Aorta (tissue), 5 donors: ENCODE measurements around the gene OBSCN. TPM values are rescaled to one million over a fixed set of nuclear protein-coding genes. Genes with fewer than 3 reads are reported as not detected.
"Not testable (repeated sequence)": the region's sequence is repeated elsewhere in the genome, so short reads cannot be mapped to it uniquely, and the experiment has no call there.

Source experiments
- ATAC-seq: fragments of 200-7000 bp; cut with Tn5 transposase; one replicate; pipeline ENCODE4 v1.9.1; 2022; ENCODE audit warnings: moderate library complexity; ENCODE audit not compliant: low FRiP score
- DNase-seq, 2 donors: peaks; one replicate each; pipeline ENCODE4 v3.0.0-alpha.2; 2020
- H3K27ac ChIP-seq, 2 donors: one replicate each; pipeline ENCODE4 v1.5.1; 2013; ENCODE audit warnings: low read length in 2 of 2, mild to moderate bottlenecking in 2 of 2, moderate library complexity in 2 of 2, control low read depth in 1 of 2, inconsistent platforms in 1 of 2, low read depth in 1 of 2
- H3K27me3 ChIP-seq, 2 donors: one replicate each; pipeline ENCODE4 v1.6.1; 2013; ENCODE audit warnings: control low read depth in 1 of 2, low read length in 1 of 2, mild to moderate bottlenecking in 1 of 2, moderate library complexity in 1 of 2; ENCODE audit not compliant: insufficient read depth in 2 of 2, control insufficient read depth in 1 of 2
- H3K36me3 ChIP-seq, 2 donors: one replicate each; pipeline ENCODE4 v1.6.1; 2013; ENCODE audit warnings: control low read depth in 1 of 2, low read length in 1 of 2, mild to moderate bottlenecking in 1 of 2; ENCODE audit not compliant: insufficient read depth in 2 of 2, control insufficient read depth in 1 of 2
- H3K4me1 ChIP-seq, 2 donors: one replicate each; pipeline ENCODE4 v1.6.1; 2013; ENCODE audit warnings: low read length in 2 of 2, control low read depth in 1 of 2, mild to moderate bottlenecking in 1 of 2, moderate library complexity in 1 of 2; ENCODE audit not compliant: insufficient read depth in 2 of 2, control insufficient read depth in 1 of 2
- H3K4me3 ChIP-seq, 2 donors: one replicate each; pipeline ENCODE4 v1.5.1; 2013; ENCODE audit warnings: low read length in 2 of 2, control low read depth in 1 of 2, mild to moderate bottlenecking in 1 of 2
- H3K9me3 ChIP-seq: one replicate; pipeline ENCODE4 v1.6.1; 2013; ENCODE audit warnings: mild to moderate bottlenecking, low read length; ENCODE audit not compliant: control insufficient read depth
- WGBS, 2 donors: extraction: QIAGEN DNeasy Blood & Tissue Kit; methylation state at CpG; one replicate each; pipeline ENCODE4 v1.1.7; 2013; 5-methylcytosine and 5-hydroxymethylcytosine counted together
- intact Hi-C, 2 donors: fragments of 100-400 bp; cut with DNase I; formaldehyde crosslinking; loops; one replicate each; pipeline versions ENCODE4 v1.14.2 to v1.15.0; 2022
- polyA plus RNA-seq, 2 donors: library from polyadenylated mRNA; stranded (reverse); fragments of 200-250 nt; gene quantifications; one replicate each; pipeline ENCODE4 v1.2.3, GENCODE V29; 2013
- total RNA-seq, 2 donors: library from RNA; stranded (reverse); fragmentation: NEBNext Ultra II Directional; extraction: Animal tissue kit (Norgen Biotek cat#: 25700); gene quantifications; one replicate each; pipeline ENCODE4 v1.2.1, GENCODE V29; 2021
- donor health status: healthy with polysubstance abuse.
- donor health status: Bipolar disorder and iron deficiency.
- donor health status: DM: no; HTN: no; CAD: no.
- donor health status: DM: no; HTN: no; CAD: no.
- donor health status: DM: yes; HTN: yes; CAD: no.

OBSCN gene
- total and polyA plus RNA-seq, 4 donors, result 2.0 to 19.3 (median 6.4) TPM

DNA sequence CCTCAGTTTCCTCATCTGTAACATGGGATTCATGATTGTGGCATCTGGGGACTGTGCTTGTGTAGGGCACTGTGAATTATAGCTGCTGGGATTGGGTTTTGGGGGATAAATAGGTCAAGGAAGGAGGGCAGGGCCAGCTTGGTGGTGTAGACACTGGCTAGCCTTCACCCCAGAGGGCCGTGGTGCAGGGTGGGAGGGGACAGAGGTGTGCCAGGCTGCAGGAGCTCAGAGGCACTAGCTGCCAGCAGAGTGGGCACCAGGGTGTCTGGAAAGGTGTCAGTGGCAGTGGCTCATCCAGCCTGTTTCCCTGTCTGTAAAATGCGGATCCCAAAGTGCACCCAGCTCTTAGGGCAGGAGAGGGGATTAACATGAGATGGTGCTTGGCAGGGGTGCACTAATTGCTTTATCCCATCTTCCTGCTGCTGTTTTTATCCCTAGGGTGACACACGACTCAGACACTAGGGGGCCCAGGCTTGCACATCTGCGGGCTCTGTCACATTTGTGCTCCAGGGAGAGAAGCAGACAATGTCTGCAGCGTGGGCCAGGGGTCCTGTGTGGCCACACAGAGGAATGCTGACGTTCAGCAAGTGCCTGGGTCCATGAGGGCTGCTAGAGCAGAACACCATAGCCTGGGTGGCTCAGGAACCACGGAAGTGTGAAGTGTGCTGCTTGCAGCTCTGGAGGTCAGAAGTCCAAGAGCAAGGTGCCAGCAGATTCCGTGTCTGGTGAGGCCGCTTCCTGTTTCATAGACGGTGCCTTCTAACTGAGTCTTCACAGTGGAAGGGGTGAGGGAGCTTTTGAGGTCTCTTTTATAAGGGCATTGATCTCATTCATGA, 19.3 kb downstream of the OBSCN start:
- H3K9me3 ChIP-seq, result peaks cover 9% of the 10 kb centered on the region
- ATAC-seq, result no peak
- intact Hi-C loops, result no loop called here
- no peaks in the 10 kb centered on the region for H3K27me3 ChIP-seq
- no peaks in the 10 kb centered on the region for H3K36me3 ChIP-seq
- DNase-seq, result no peak
- no peak overlapping the region for H3K27ac ChIP-seq
- H3K4me1 ChIP-seq, result no peaks in the 10 kb centered on the region
- no peak overlapping the region for H3K4me3 ChIP-seq
- 59 to 61% methylated on average over 10 of the region's 10 CpGs for WGBS, 2 donors

DNA sequence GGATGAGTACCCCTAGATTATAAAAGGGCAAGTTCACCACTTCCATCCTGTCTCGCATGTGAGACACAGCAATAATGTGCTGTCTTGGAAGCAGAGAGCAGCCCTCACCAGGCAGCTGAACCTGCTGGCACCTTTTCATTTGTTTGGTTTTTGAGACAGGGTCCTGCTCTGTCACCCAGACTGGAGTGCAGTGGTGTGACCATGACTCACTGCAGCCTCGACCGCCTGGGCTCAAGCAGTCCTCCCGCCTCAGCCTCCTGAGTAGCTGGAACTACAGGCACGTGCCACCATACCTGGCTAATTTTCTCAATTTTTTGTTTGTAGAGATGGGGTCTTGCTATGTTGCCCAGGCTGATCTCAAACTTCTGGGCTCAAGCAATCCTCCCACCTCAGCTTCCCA, 20.3 kb downstream of the OBSCN start:
- ATAC-seq, DNase-seq, H3K36me3 ChIP-seq, intact Hi-C loops, H3K27ac ChIP-seq, H3K4me1 ChIP-seq, H3K4me3 ChIP-seq, H3K27me3 ChIP-seq: not testable (repeated sequence)
- WGBS, 2 donors, result 96 to 98% methylated on average over 5 of the region's 5 CpGs
- peaks cover 12% of the 10 kb centered on the region for H3K9me3 ChIP-seq

DNA sequence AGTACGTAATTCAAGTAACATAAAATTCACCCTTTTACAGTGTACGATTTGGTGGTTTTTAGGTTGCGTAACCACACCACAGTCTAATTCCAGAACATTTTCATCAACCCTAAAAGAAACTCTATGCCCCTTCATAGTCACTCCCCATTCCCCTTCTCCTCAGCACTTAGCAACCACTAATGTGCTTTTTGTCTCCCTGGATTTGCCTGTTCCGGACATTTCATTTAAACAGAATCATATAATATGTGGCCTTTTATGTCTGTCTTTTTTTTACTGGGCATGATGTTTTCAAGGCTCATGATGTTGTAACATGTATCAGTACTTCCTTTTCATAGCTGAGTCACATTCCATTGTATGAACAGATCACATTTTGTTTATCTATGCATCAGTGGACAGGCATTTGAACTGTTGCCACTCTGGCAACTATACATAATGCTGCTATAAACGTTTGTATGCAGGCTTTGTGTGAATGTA, 20.8 kb downstream of the OBSCN start:
- H3K4me1 ChIP-seq, result no peaks in the 10 kb centered on the region
- peaks cover 12% of the 10 kb centered on the region for H3K9me3 ChIP-seq
- no peak overlapping the region for H3K4me3 ChIP-seq
- H3K27me3 ChIP-seq, result no peaks in the 10 kb centered on the region
- 78 to 89% methylated on average over 5 of the region's 5 CpGs for WGBS, 2 donors
- intact Hi-C loops, result no loop called here
- no peak for DNase-seq
- peaks cover 0 to 3% of the 10 kb centered on the region in 2 donors for H3K36me3 ChIP-seq
- no peak overlapping the region for H3K27ac ChIP-seq
- ATAC-seq, result no peak

DNA sequence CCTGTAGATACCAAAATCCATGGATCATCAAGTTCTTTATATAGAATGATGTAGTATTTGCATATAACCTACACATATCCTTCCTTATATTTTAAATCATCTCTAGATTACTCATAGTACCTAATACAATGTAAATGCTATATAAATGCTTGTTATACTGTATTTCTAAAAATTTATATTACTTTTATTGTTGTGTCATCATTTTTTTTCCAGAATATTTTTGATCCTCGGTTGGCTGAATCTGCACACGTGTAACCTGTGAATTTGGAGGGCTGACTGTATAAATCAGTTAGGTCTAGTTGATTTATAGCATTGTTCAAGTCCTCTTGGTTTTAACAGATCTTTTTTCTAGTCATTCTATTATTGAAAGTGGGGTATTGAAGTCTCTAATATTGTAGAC, 23.3 kb downstream of the OBSCN start:
- intact Hi-C loops, result no loop called here
- Histone ChIP-seq H3K36me3 (peaks cover 0 to 3% of the 10 kb centered on the region in 2 donors), H3K4me1 (no peaks in the 10 kb centered on the region), H3K27ac (no peak overlapping the region), H3K4me3 (no peak overlapping the region), H3K9me3 (peaks cover 3% of the 10 kb centered on the region), H3K27me3 (no peaks in the 10 kb centered on the region)
- 87 to 89% methylated on average over 2 of the region's 2 CpGs for WGBS, 2 donors
- DNase-seq (no peak), ATAC-seq (no peak)

DNA sequence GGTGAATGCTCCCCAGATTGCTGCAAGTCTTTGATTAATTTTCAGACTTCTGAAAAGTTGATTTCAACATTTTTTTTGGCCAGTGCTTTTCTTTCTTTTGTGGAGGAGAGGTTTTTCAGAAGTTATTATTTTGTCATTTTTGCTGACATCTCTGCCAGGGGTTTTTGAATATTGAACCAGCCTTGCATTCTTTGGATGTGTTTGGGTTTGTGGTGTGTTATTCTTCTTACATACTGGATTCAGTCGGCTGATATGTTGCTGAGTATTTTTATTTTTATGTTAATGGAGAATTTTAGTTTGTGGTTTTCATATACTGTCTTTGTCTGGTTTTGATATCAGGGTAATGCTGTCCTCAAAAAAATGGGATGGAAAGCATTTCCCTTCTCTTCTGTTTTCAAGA, 25.3 kb downstream of the OBSCN start:
- 90 to 97% methylated on average over 1 of the region's 1 CpG for WGBS, 2 donors
- peaks cover 0 to 3% of the 10 kb centered on the region in 2 donors for H3K36me3 ChIP-seq
- intact Hi-C loops, result no loop called here

DNA sequence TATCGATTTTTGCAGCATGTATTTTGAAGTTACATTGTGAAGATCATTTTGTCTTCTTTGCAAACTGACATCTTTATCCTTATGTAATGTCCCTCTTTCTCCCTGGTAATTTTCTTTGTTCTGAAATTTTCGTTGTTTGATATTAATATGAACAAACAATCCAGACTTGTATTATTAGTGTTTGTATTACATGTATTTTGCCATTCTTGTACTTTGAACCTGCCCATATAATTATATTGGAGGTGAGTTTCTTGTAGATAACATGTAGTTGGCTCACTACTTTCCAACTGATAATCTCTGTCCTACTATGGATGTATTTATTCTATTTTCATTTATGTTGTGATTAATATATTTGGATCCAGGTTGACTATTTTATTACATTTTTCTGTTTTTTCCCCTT, 27.1 kb downstream of the OBSCN start:
- no peak for ATAC-seq
- H3K4me1 ChIP-seq, result no peaks in the 10 kb centered on the region
- peaks cover 0 to 5% of the 10 kb centered on the region in 2 donors for H3K36me3 ChIP-seq
- peaks cover 3% of the 10 kb centered on the region for H3K9me3 ChIP-seq
- no peak overlapping the region for H3K27ac ChIP-seq
- intact Hi-C loops, result no loop called here
- H3K27me3 ChIP-seq, result no peaks in the 10 kb centered on the region
- WGBS, 2 donors, result 87 to 91% methylated on average over 2 of the region's 2 CpGs
- H3K4me3 ChIP-seq, result no peak overlapping the region
- DNase-seq, result no peak

More for the DNA sequence above, 25.3 kb downstream of the OBSCN start:
- H3K4me3 ChIP-seq, result no peak overlapping the region
- H3K27me3 ChIP-seq, result no peaks in the 10 kb centered on the region
- DNase-seq, result no peak
- H3K4me1 ChIP-seq, result no peaks in the 10 kb centered on the region
- H3K9me3 ChIP-seq, result peaks cover 3% of the 10 kb centered on the region
- H3K27ac ChIP-seq, result no peak overlapping the region
- ATAC-seq, result no peak

DNA sequence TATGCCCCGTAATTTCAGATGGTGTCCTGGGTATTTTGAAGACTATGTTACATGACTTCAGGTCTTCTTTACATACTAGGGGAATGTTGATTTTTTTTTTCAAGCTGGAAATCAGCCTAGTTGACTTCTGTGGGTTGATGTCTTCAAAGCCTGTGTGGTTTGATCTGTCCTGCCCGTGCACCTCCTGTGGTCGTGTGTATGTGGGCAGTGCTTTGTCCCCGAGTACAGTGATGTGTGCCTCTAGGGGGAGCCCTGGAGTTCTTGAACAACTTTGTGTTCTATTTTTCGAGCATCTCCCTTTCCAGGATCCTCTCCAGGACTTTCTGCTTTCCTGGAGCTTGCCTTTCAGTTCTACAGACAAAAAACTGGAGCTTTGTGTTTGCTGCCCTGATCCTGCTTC, 28.9 kb downstream of the OBSCN start:
- intact Hi-C loops, result no loop called here
- Histone ChIP-seq H3K36me3 (peaks cover 0 to 5% of the 10 kb centered on the region in 2 donors), H3K27me3 (no peaks in the 10 kb centered on the region), H3K27ac (no peak overlapping the region), H3K9me3 (peaks cover 8% of the 10 kb centered on the region), H3K4me3 (no peak overlapping the region), H3K4me1 (no peaks in the 10 kb centered on the region)
- DNase-seq, result no peak
- WGBS, 2 donors, result 44 to 45% methylated on average over 5 of the region's 5 CpGs
- no peak for ATAC-seq

DNA sequence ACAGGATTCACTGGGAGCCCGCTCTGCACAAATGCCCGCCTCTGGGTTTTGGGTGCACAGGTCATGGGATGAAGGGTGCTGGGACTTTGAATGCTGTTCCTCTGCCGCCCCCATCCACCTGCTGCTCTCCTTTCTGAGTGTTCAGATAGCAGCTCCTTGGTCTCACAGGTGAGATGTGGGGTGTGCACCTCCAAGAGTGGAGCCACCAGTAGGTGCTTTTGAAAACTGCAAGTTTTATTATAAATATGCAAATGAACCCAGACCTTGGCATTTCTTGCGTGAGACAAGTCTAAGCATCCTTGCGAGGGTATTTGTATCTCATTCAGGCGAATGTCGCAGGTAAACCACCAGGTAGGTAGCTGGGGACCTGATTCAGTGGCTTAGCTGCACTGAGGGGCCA, 30.2 kb downstream of the OBSCN start:
- ATAC-seq (no peak), DNase-seq (no peak)
- intact Hi-C loops, result no loop called here
- no peak overlapping the region for H3K27ac ChIP-seq
- H3K4me3 ChIP-seq, result no peak overlapping the region
- H3K27me3 ChIP-seq, result no peaks in the 10 kb centered on the region
- H3K36me3 ChIP-seq, result peaks cover 0 to 2% of the 10 kb centered on the region in 2 donors
- H3K9me3 ChIP-seq, result peaks cover 5% of the 10 kb centered on the region
- H3K4me1 ChIP-seq, result no peaks in the 10 kb centered on the region
- WGBS, 2 donors, result 96 to 97% methylated on average over 7 of the region's 7 CpGs

DNA sequence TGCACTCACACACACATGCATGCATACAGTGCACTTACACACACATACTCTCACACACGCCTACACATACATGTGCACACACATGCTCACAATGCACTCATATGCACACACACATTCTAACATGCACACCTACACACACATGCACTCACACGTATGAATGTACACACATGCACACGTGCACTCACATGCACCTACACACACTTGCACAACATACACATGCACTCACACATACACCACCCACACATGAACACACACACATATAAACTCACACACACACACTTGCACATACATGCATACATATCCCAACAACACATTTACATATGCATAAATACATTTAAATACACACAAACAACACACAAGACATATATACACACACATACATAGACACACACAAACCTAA, 30.6 kb downstream of the OBSCN start:
- ATAC-seq, result no peak
- peaks cover 0 to 2% of the 10 kb centered on the region in 2 donors for H3K36me3 ChIP-seq
- no peak overlapping the region for H3K27ac ChIP-seq
- no peak overlapping the region for H3K4me3 ChIP-seq
- 63 to 93% methylated on average over 3 of the region's 3 CpGs for WGBS, 2 donors
- no peaks in the 10 kb centered on the region for H3K4me1 ChIP-seq
- H3K9me3 ChIP-seq, result peaks cover 7% of the 10 kb centered on the region
- intact Hi-C loops, result no loop called here
- no peak for DNase-seq
- H3K27me3 ChIP-seq, result no peaks in the 10 kb centered on the region
